ENCODE results near the gene NCMAP. TPM values are rescaled to one million over a fixed set of nuclear protein-coding genes. Genes with fewer than 3 reads are reported as not detected.

Gene NCMAP
- total and polyA plus RNA-seq, 2 of the 8 experiments (the other 6 are each of a cell fraction or from before 2014, with no cell fraction given), result 0.21 to 0.39 TPM

- Histone ChIP-seq H3K4me3 (ENCODE audit: extremely low read depth in 1 of 4, insufficient read depth in 2 of 4, low read depth in 3 of 4, low read length in 4 of 4) (no peak overlapping the region), H3K9me3 (ENCODE audit: insufficient read depth in 2 of 2, low read depth in 1 of 2, low read length in 1 of 2) (no peaks in the 10 kb centered on the region), H3K4me1 (replicated peaks in 1 of 4; ENCODE audit: control insufficient read depth in 3 of 4, insufficient read depth in 4 of 4, low read length in 3 of 4) (peaks cover 0 to 8% (median 0%) of the 10 kb centered on the region in 4 experiments; a peak in 1 of 7 replicates), H4K20me1 (replicated peaks in 1 of 2; ENCODE audit: control insufficient read depth in 1 of 2, insufficient read depth in 2 of 2, low read length in 2 of 2) (no peaks in the 10 kb centered on the region), H4K91ac (replicated peaks; ENCODE audit: insufficient read length, low read length) (no peak overlapping the region), H2BK20ac (ENCODE audit: low read length) (no peak overlapping the region), H2BK120ac (replicated peaks; ENCODE audit: low read depth, low read length) (no peak overlapping the region), H3K23me2 (ENCODE audit: low read depth, low read length) (no peaks in the 10 kb centered on the region), H2AFZ (ENCODE audit: low read length) (no peak overlapping the region), H3K79me1 (ENCODE audit: low read depth, low read length) (no peaks in the 10 kb centered on the region), H3K27ac (ENCODE audit: low read depth, low read length) (no peak overlapping the region), H3K4ac (replicated peaks; ENCODE audit: insufficient read length, low read depth, low read length) (no peak overlapping the region), H2BK12ac (ENCODE audit: low read depth, low read length) (no peak overlapping the region), H3K4me2 (ENCODE audit: insufficient read depth in 1 of 2, low read depth in 2 of 2, low read length in 2 of 2) (no peak overlapping the region; a peak in 1 of 4 replicates), H3K14ac (ENCODE audit: insufficient read length) (no peak overlapping the region), H3K79me2 (ENCODE audit: control insufficient read depth in 1 of 2, insufficient read depth in 2 of 2, low read length in 2 of 2) (no peaks in the 10 kb centered on the region), H3K27me3 (replicated peaks in 1 of 4; ENCODE audit: control insufficient read depth in 3 of 4, extremely low read depth in 1 of 4, insufficient read depth in 3 of 4, low read length in 3 of 4) (no peaks in the 10 kb centered on the region), H3K9ac (replicated peaks in 1 of 4; ENCODE audit: extremely low read depth in 1 of 4, low read depth in 3 of 4, low read length in 3 of 4) (no peak overlapping the region), H3K56ac (replicated peaks; ENCODE audit: insufficient read length, low read depth, low read length) (no peak overlapping the region), H2BK15ac (ENCODE audit: low read length) (no peak overlapping the region), H3K23ac (ENCODE audit: insufficient read length) (no peak overlapping the region), H3K36me3 (ENCODE audit: control insufficient read depth in 2 of 4, insufficient read depth in 4 of 4, low read length in 3 of 4) (no peaks in the 10 kb centered on the region), H2AK5ac (ENCODE audit: low read depth, low read length) (no peak overlapping the region), H3K18ac (ENCODE audit: extremely low read depth, low read length) (no peak overlapping the region), H2BK5ac (ENCODE audit: low read depth, low read length) (no peak overlapping the region), H4K5ac (ENCODE audit: insufficient read length, low read depth, low read length) (no peak overlapping the region), H4K8ac (ENCODE audit: extremely low read depth, insufficient read depth, low read length) (no peak overlapping the region)
- DNase-seq (ENCODE audit: low read depth in 1 of 2, low spot score in 2 of 2) (no peak), FAIRE-seq (peak; percentile 57)
- ChIA-PET POLR2A (ENCODE audit: partially characterized antibody) (no interaction called here), CTCF (ENCODE audit: partially characterized antibody) (interaction anchor here (0.6 to 4.8 kb wide), 24 partner anchors 11 to 242 kb away, joined by 3 to 53 read pairs (median 5); partner anchors contain the start of gene NIPAL3)
- no peak for TF ChIP-seq CBX5 (IDR thresholded peaks at IDR 0.05; ENCODE audit: low read depth, low read length)
- TF ChIP-seq ZNF274 (IDR thresholded peaks at IDR 0.05; ENCODE audit: borderline replicate concordance, extremely low read depth, low read length), result no peak
- no peak for TF ChIP-seq CBX8 (IDR thresholded peaks at IDR 0.05; ENCODE audit: borderline replicate concordance, low read depth, low read length)
- TF ChIP-seq SRF (IDR thresholded peaks at IDR 0.05; ENCODE audit: low read depth, low read length), result no peak
- no peak for TF ChIP-seq BRCA1 (IDR thresholded peaks at IDR 0.05; ENCODE audit: low read depth, low read length)
- TF ChIP-seq CHD2 (IDR thresholded peaks at IDR 0.05; ENCODE audit: low read length), result no peak
- no peak for TF ChIP-seq KDM4A (IDR thresholded peaks at IDR 0.05; ENCODE audit: low read depth, low read length, severe bottlenecking)
- no peak for TF ChIP-seq CTBP2 (IDR thresholded peaks at IDR 0.05; ENCODE audit: borderline replicate concordance, insufficient read depth, insufficient read length, low read length)
- TF ChIP-seq POU5F1 (IDR thresholded peaks at IDR 0.05; ENCODE audit: low read depth, low read length), result no peak
- TF ChIP-seq SP1 (IDR thresholded peaks at IDR 0.05; ENCODE audit: low read depth, low read length), result no peak
- no peak for TF ChIP-seq NANOG (IDR thresholded peaks at IDR 0.05; ENCODE audit: insufficient read depth, low read depth, low read length, poor library complexity, severe bottlenecking)
- TF ChIP-seq MAX (IDR thresholded peaks at IDR 0.05), result no peak
- no peak for TF ChIP-seq SP2 (IDR thresholded peaks at IDR 0.05; ENCODE audit: low read length)
- WGBS, 2 experiments (ENCODE audit: extremely low coverage in 1 of 2, insufficient coverage in 1 of 2, insufficient read length in 1 of 2, insufficient replicate concordance in 2 of 2, low coverage in 1 of 2, low lambda C conversion rate in 2 of 2, missing lambda C conversion rate in 1 of 2), result 69% methylated on average over 7 of the region's 7 CpGs; no CpG with 5 or more reads in 1 of the 2 experiments
Measured at GRCh38 chr1:24540906-24541710, 14.8 kb upstream of the NCMAP start.

Data from H1 (cell line).